H1 (cell line): ENCODE data around the gene LMNTD2. TPM values are rescaled to one million over a fixed set of nuclear protein-coding genes. Genes with fewer than 3 reads are reported as not detected.

Experiments used
- CTCF ChIA-PET: fragments of 300-600 bp; sonication (Branson Sonifier 250); formaldehyde crosslinking; loops from one replicate; lab custom pipeline; 2021; ENCODE audit not compliant: partially characterized antibody; lab: Charles Lee
- POLR2A ChIA-PET: fragments of 300-600 bp; sonication (Branson Sonifier 250); formaldehyde crosslinking; loops from one replicate; lab custom pipeline; 2021; ENCODE audit warnings: inconsistent platforms; ENCODE audit not compliant: partially characterized antibody; lab: Charles Lee
- DNase-seq, 2 experiments: peaks; one replicate each; pipeline versions ENCODE4 v3.0.0 to v3.0.0-alpha.2; 2010 to 2022; ENCODE audit warnings: low spot score in 2 of 2, low read depth in 1 of 2, mixed read lengths in 1 of 2
- FAIRE-seq: peaks from 2 replicates; lab custom pipeline; 2011; peaks lifted over from hg19 to GRCh38; lab: Jason Lieb, UNC
- H2AFZ ChIP-seq: 2 replicates; pipeline ENCODE4 v1.8.1; 2012; ENCODE audit warnings: low read length, inconsistent platforms
- H2AK5ac ChIP-seq: 2 replicates; pipeline ENCODE4 v1.6.1; 2013; ENCODE audit warnings: low read depth, low read length
- H2BK120ac ChIP-seq: replicated peaks from 2 replicates; pipeline ENCODE3; 2013; ENCODE audit warnings: low read depth, low read length, inconsistent platforms
- H2BK12ac ChIP-seq: 2 replicates; pipeline ENCODE4 v1.6.1; 2013; ENCODE audit warnings: low read depth, low read length
- H2BK15ac ChIP-seq: 2 replicates; pipeline ENCODE4 v1.6.1; 2013; ENCODE audit warnings: low read length
- H2BK20ac ChIP-seq: 2 replicates; pipeline ENCODE4 v1.6.1; 2013; ENCODE audit warnings: low read length
- H2BK5ac ChIP-seq: 2 replicates; pipeline ENCODE4 v1.6.1; 2013; ENCODE audit warnings: low read depth, low read length
- H3K14ac ChIP-seq: 2 replicates; pipeline ENCODE4 v1.6.1; 2013; ENCODE audit warnings: inconsistent platforms; ENCODE audit not compliant: insufficient read length
- H3K18ac ChIP-seq: 2 replicates; pipeline ENCODE4 v1.6.1; 2013; ENCODE audit warnings: low read length; ENCODE audit errors: extremely low read depth
- H3K23ac ChIP-seq: 2 replicates; pipeline ENCODE4 v1.6.1; 2013; ENCODE audit warnings: inconsistent platforms; ENCODE audit not compliant: insufficient read length
- H3K23me2 ChIP-seq: 2 replicates; pipeline ENCODE4 v1.6.1; 2013; ENCODE audit warnings: low read depth, low read length
- H3K27ac ChIP-seq: 2 replicates; pipeline ENCODE4 v1.6.1; 2011; ENCODE audit warnings: low read depth, low read length, inconsistent platforms
- H3K27me3 ChIP-seq, 4 experiments: replicated peaks in 1 of 4; 1 replicate in 1 of 4; 2 replicates in 3 of 4; pipeline versions ENCODE4 v1.6.1 to v1.8.1; 2011 to 2013; ENCODE audit warnings: low read length in 3 of 4, mild to moderate bottlenecking in 3 of 4, inconsistent platforms in 2 of 4, mixed read lengths in 2 of 4, moderate library complexity in 1 of 4; ENCODE audit not compliant: control insufficient read depth in 3 of 4, insufficient read depth in 3 of 4; ENCODE audit errors: extremely low read depth in 1 of 4
- H3K36me3 ChIP-seq, 4 experiments: 2 replicates each; pipeline versions ENCODE4 v1.6.1 to v1.8.1; 2011 to 2013; ENCODE audit warnings: mild to moderate bottlenecking in 4 of 4, low read length in 3 of 4, moderate library complexity in 2 of 4, control low read depth in 1 of 4, inconsistent platforms in 1 of 4; ENCODE audit not compliant: insufficient read depth in 4 of 4, control insufficient read depth in 2 of 4
- H3K4ac ChIP-seq: replicated peaks from 2 replicates; pipeline ENCODE3; 2013; ENCODE audit warnings: low read length, low read depth, mixed read lengths, inconsistent platforms; ENCODE audit not compliant: insufficient read length
- H3K4me1 ChIP-seq, 4 experiments: replicated peaks in 1 of 4; 1 replicate in 1 of 4; 2 replicates in 3 of 4; pipeline versions ENCODE4 v1.6.1 to v1.8.1; 2011 to 2013; ENCODE audit warnings: low read length in 3 of 4, inconsistent platforms in 2 of 4, mixed read lengths in 1 of 4; ENCODE audit not compliant: insufficient read depth in 4 of 4, control insufficient read depth in 3 of 4
- H3K4me2 ChIP-seq, 2 experiments: 2 replicates each; pipeline versions ENCODE4 v1.6.1 to v1.8.1; 2011 to 2013; ENCODE audit warnings: low read depth in 2 of 2, low read length in 2 of 2, control low read depth in 1 of 2, inconsistent platforms in 1 of 2, mild to moderate bottlenecking in 1 of 2; ENCODE audit not compliant: insufficient read depth in 1 of 2
- H3K4me3 ChIP-seq, 4 experiments: fragments of 200-600, 300-600 bp in 1 of 4; sonication (generic), shearing (Covaris generic), sonication (Bioruptor Twin) in 1 of 4; 2 replicates each; pipeline versions ENCODE4 v1.5.1 to v1.8.1; 2011 to 2016; ENCODE audit warnings: low read length in 4 of 4, low read depth in 3 of 4, control low read depth in 2 of 4, inconsistent platforms in 2 of 4, mild to moderate bottlenecking in 2 of 4, mixed read lengths in 1 of 4, moderate library complexity in 1 of 4; ENCODE audit not compliant: insufficient read depth in 2 of 4; ENCODE audit errors: extremely low read depth in 1 of 4
- H3K56ac ChIP-seq: replicated peaks from 2 replicates; pipeline ENCODE3; 2013; ENCODE audit warnings: low read depth, mild to moderate bottlenecking, mixed read lengths, low read length, inconsistent platforms; ENCODE audit not compliant: insufficient read length
- H3K79me1 ChIP-seq: 2 replicates; pipeline ENCODE4 v1.6.1; 2013; ENCODE audit warnings: low read depth, low read length, control low read depth
- H3K79me2 ChIP-seq, 2 experiments: 2 replicates each; pipeline versions ENCODE4 v1.6.1 to v1.8.1; 2012 to 2013; ENCODE audit warnings: low read length in 2 of 2, mild to moderate bottlenecking in 2 of 2, inconsistent platforms in 1 of 2; ENCODE audit not compliant: insufficient read depth in 2 of 2, control insufficient read depth in 1 of 2
- H3K9ac ChIP-seq, 4 experiments: replicated peaks in 1 of 4; 1 replicate in 1 of 4; 2 replicates in 3 of 4; pipeline versions ENCODE4 v1.6.1 to v1.8.1; 2011 to 2013; ENCODE audit warnings: low read depth in 3 of 4, low read length in 3 of 4, control low read depth in 2 of 4, mild to moderate bottlenecking in 2 of 4, moderate library complexity in 2 of 4, inconsistent platforms in 1 of 4; ENCODE audit errors: extremely low read depth in 1 of 4
- H3K9me3 ChIP-seq, 2 experiments: 2 replicates each; pipeline versions ENCODE4 v1.6.1 to v1.8.1; 2012 to 2013; ENCODE audit warnings: mild to moderate bottlenecking in 2 of 2, moderate library complexity in 2 of 2, control low read depth in 1 of 2, inconsistent platforms in 1 of 2, low read depth in 1 of 2, low read length in 1 of 2, mixed read lengths in 1 of 2; ENCODE audit not compliant: insufficient read depth in 2 of 2
- H4K20me1 ChIP-seq, 2 experiments: replicated peaks in 1 of 2; 2 replicates each; pipeline versions ENCODE3 to v1.8.1; 2011 to 2013; ENCODE audit warnings: inconsistent platforms in 2 of 2, low read length in 2 of 2, mild to moderate bottlenecking in 1 of 2; ENCODE audit not compliant: insufficient read depth in 2 of 2, control insufficient read depth in 1 of 2
- H4K5ac ChIP-seq: 2 replicates; pipeline ENCODE4 v1.6.1; 2013; ENCODE audit warnings: low read length, low read depth, mixed read lengths, inconsistent platforms; ENCODE audit not compliant: insufficient read length
- H4K8ac ChIP-seq: 2 replicates; pipeline ENCODE4 v1.8.0; 2013; ENCODE audit warnings: mild to moderate bottlenecking, moderate library complexity, low read length, inconsistent platforms; ENCODE audit not compliant: insufficient read depth; ENCODE audit errors: extremely low read depth
- H4K91ac ChIP-seq: replicated peaks from 2 replicates; pipeline ENCODE3; 2013; ENCODE audit warnings: low read length, mixed read lengths, inconsistent platforms; ENCODE audit not compliant: insufficient read length
- ASH2L ChIP-seq: fragments of 200-600, 300-600 bp; sonication (generic); IDR thresholded peaks from one replicate; pipeline ENCODE4 v1.7.1; 2017; ENCODE audit warnings: low read length
- BACH1 ChIP-seq: IDR thresholded peaks from 2 replicates; pipeline ENCODE4 v1.6.1; 2012; ENCODE audit warnings: low read length, improper control_type of control experiment
- CBX8 ChIP-seq: fragments of 300-800, 300-1000 bp; sonication (generic); IDR thresholded peaks from 2 replicates; pipeline ENCODE4 v1.7.1; 2016; ENCODE audit warnings: low read depth, low read length, borderline replicate concordance
- EGR1 ChIP-seq: IDR thresholded peaks from 2 replicates; pipeline ENCODE4 v1.6.1; 2011; ENCODE audit warnings: low read depth, low read length, borderline replicate concordance
- KDM4A ChIP-seq: IDR thresholded peaks from one replicate; pipeline ENCODE4 v1.7.1; 2012; ENCODE audit warnings: low read depth, mild to moderate bottlenecking, moderate library complexity, low read length, inconsistent platforms; ENCODE audit not compliant: severe bottlenecking
- PHF8 ChIP-seq: fragments of 200-600 bp; sonication (generic); conservative IDR thresholded peaks from 2 replicates; pipeline ENCODE4 v1.7.1; 2012; ENCODE audit warnings: low read depth, mild to moderate bottlenecking, inconsistent platforms, low read length, moderate library complexity
- POLR2A ChIP-seq, 2 experiments: IDR thresholded peaks; 1 replicate in 1 of 2; 2 replicates in 1 of 2; pipeline ENCODE4 v1.6.1; 2011; ENCODE audit warnings: low read depth in 2 of 2, low read length in 2 of 2, mild to moderate bottlenecking in 2 of 2; ENCODE audit errors: control extremely low read depth in 1 of 2
- POLR2AphosphoS5 ChIP-seq: IDR thresholded peaks from 2 replicates; pipeline ENCODE4 v1.6.1; 2011; ENCODE audit warnings: low read depth, low read length
- POU5F1 ChIP-seq: IDR thresholded peaks from 2 replicates; pipeline ENCODE4 v1.6.1; 2011; ENCODE audit warnings: low read depth, mild to moderate bottlenecking, low read length, moderate library complexity
- RBBP5 ChIP-seq: IDR thresholded peaks from 2 replicates; pipeline ENCODE4 v1.7.1; 2012; ENCODE audit warnings: low read depth, mild to moderate bottlenecking, inconsistent platforms, low read length, moderate library complexity, borderline replicate concordance
- SP1 ChIP-seq: IDR thresholded peaks from 2 replicates; pipeline ENCODE4 v1.6.1; 2011; ENCODE audit warnings: low read depth, low read length
- TAF1 ChIP-seq: IDR thresholded peaks from 2 replicates; pipeline ENCODE4 v1.6.1; 2011; ENCODE audit warnings: mild to moderate bottlenecking, low read depth, low read length
- WGBS, 2 experiments: shearing (Covaris generic) in 1 of 2; methylation state at CpG; one replicate each; pipeline versions ENCODE4 v1.1.6 to v1.1.7; 2013 to 2015; ENCODE audit warnings: low lambda C conversion rate in 2 of 2, mixed read lengths in 2 of 2, inconsistent platforms in 1 of 2, low coverage in 1 of 2, missing lambda C conversion rate in 1 of 2; ENCODE audit not compliant: insufficient replicate concordance in 2 of 2, insufficient coverage in 1 of 2, insufficient read length in 1 of 2; ENCODE audit errors: extremely low coverage in 1 of 2, missing lambda C conversion rate in 1 of 2; 5-methylcytosine and 5-hydroxymethylcytosine counted together
- polyA plus RNA-seq, 7 experiments: library from polyadenylated mRNA; depleted of rRNA in 3 of 7; stranded (reverse) in 5 of 7; unstranded in 2 of 7; fragments of >200 nt in 5 of 7; fragments of 200-250 nt in 2 of 7; gene quantifications; 1 replicate in 5 of 7; 2 replicates in 1 of 7; 4 replicates in 1 of 7; pipeline versions ENCODE4 v1.2.1 to v1.2.3, GENCODE V29; 2011 to 2013; ENCODE audit warnings: missing spikeins in 2 of 7, mixed read lengths in 2 of 7
- total RNA-seq: library from RNA; stranded (reverse); fragmentation: NEBNext Ultra II Directional; extraction: Animal tissue kit (Norgen Biotek cat#: 25700); gene quantifications from 2 replicates; pipeline ENCODE4 v1.2.1, GENCODE V29; 2021

LMNTD2 gene
- total and polyA plus RNA-seq, 2 of the 8 experiments (the other 6 are each of a cell fraction or from before 2014, with no cell fraction given) = 1.6 to 3.1 TPM

- Histone ChIP-seq H3K79me2 (peaks cover 0 to 14% of the 10 kb centered on the region in 2 experiments; a peak in 1 of 4 replicates), H2BK15ac (no peak within 1 kb of the TSS), H4K91ac (peak within 1 kb of the TSS; percentile 95), H3K36me3 (no peaks in the 10 kb centered on the region; a peak in 1 of 8 replicates), H4K5ac (peak within 1 kb of the TSS; percentile 99), H4K20me1 (peaks cover 0 to 6% of the 10 kb centered on the region in 2 experiments), H3K27me3 (no peaks in the 10 kb centered on the region), H3K79me1 (peaks cover 2% of the 10 kb centered on the region; the same call in 1 of the 2 replicates), H3K4ac (no peak within 1 kb of the TSS), H2BK5ac (peak within 1 kb of the TSS; percentile 98), H3K4me2 (peak within 1 kb of the TSS; percentile 54 to 92), H3K18ac (peak within 1 kb of the TSS; percentile 99), H3K4me3 (peak within 1 kb of the TSS; percentile 76 to 96 (median 87)), H3K4me1 (peaks cover 0 to 9% (median 2%) of the 10 kb centered on the region in 4 experiments; a peak in 3 of 7 replicates), H3K56ac (peak within 1 kb of the TSS; percentile 96), H3K23me2 (peaks cover 8% of the 10 kb centered on the region), H2BK20ac (no peak within 1 kb of the TSS), H2BK12ac (peak within 1 kb of the TSS; percentile 75; the same call in 1 of the 2 replicates), H3K14ac (no peak within 1 kb of the TSS), H3K9me3 (no peaks in the 10 kb centered on the region), H2AFZ (peak within 1 kb of the TSS; percentile 87; the same call in 1 of the 2 replicates), H3K23ac (no peak within 1 kb of the TSS), H3K27ac (peak within 1 kb of the TSS; percentile 96), H4K8ac (peak within 1 kb of the TSS; percentile 97), H2BK120ac (peak within 1 kb of the TSS; percentile 64), H3K9ac (peak within 1 kb of the TSS; percentile 55 to 93 (median 82)), H2AK5ac (no peak within 1 kb of the TSS)
- peak; percentile 73 to 99 for DNase-seq
- ChIA-PET CTCF (interaction anchor here (0.6 to 1.4 kb wide), 2 partner anchors 48 to 1301 kb away, joined by 3 read pairs; no protein-coding TSS in a partner anchor), POLR2A (interaction anchor here (0.5 to 7.1 kb wide), 18 partner anchors 9 to 352 kb away, joined by 3 to 41 read pairs (median 4); partner anchors contain the start of gene LRRC56)
- no peak for FAIRE-seq
- WGBS, 2 experiments = 0% methylated on average over 41 of the region's 93 CpGs; no CpG with 5 or more reads in 1 of the 2 experiments
- peak; percentile 56; the same call in 1 of the 2 replicates for TF ChIP-seq EGR1
- peak; percentile 60; the same call in 1 of the 2 replicates for TF ChIP-seq POLR2AphosphoS5
- peak; percentile 53 for TF ChIP-seq ASH2L
- no peak for TF ChIP-seq BACH1
- peak; percentile 87 for TF ChIP-seq PHF8
- 0 out of 2 replicates have a peak, but pooled peaks have one; percentile 4 for TF ChIP-seq RBBP5
- peak; percentile 44 for TF ChIP-seq KDM4A
- 0 out of 2 replicates have a peak, but pooled peaks have one; percentile 5 for TF ChIP-seq SP1
- no peak for TF ChIP-seq CBX8
- TF ChIP-seq POLR2A (IDR thresholded peaks at IDR 0.05; ENCODE audit: control extremely low read depth in 1 of 2, low read depth in 2 of 2, low read length in 2 of 2) = peak in 1 of 2 experiments; percentile 70; a peak in 2 of 3 replicates
- no peak for TF ChIP-seq POU5F1
- peak; percentile 36; the same call in 1 of the 2 replicates for TF ChIP-seq TAF1
Observed at GRCh38 chr11:506995-507726, 53.4 kb downstream of the LMNTD2 start, which contains the start of gene RNH1. RNH1 (minus strand) TSS chr11:507242; CDS start chr11:502162, 5,080 bp downstream.
